ENCODE measurements around the gene WDR33. TPM values are rescaled to one million over a fixed set of nuclear protein-coding genes. Genes with fewer than 3 reads are reported as not detected.

The WDR33 gene
- total RNA-seq, 2 donors from 2014 or later = 76.3 to 82.5 TPM

- no peak for TF ChIP-seq CTCF (conservative IDR thresholded peaks at IDR 0.05)
- no peak overlapping the region for H3K27ac Mint-ChIP-seq
- 94 to 97% methylated on average over 10 to 13 of the region's 13 CpGs for WGBS, 2 experiments (ENCODE audit: insufficient coverage in 1 of 2, insufficient read length in 1 of 2)
Observed at GRCh38 chr2:127719301-127720218, 91.4 kb downstream of the WDR33 start.

GRCh38 chr2:127718271-127718670 is 92.7 kb downstream of the WDR33 start:
- Mint-ChIP-seq H3K27ac (no peak overlapping the region), H3K9me3 (no peaks in the 10 kb centered on the region), H3K27me3 (ENCODE audit: insufficient read depth) (no peaks in the 10 kb centered on the region), H3K4me1 (no peaks in the 10 kb centered on the region), H3K4me3 (no peak overlapping the region), H3K36me3 (ENCODE audit: low read depth) (peaks cover 70% of the 10 kb centered on the region)
- H3K36me3 ChIP-seq (ENCODE audit: control insufficient read depth, insufficient read depth, low read length) = peaks cover 91% of the 10 kb centered on the region
- no peak overlapping the region for H3K4me3 ChIP-seq (ENCODE audit: low read length)
- H3K27ac ChIP-seq (ENCODE audit: low read depth, low read length) = no peak overlapping the region
- 97 to 98% methylated on average over 4 of the region's 4 CpGs for WGBS, 2 experiments (ENCODE audit: insufficient coverage in 1 of 2, insufficient read length in 1 of 2)
- H3K9me3 ChIP-seq (ENCODE audit: control insufficient read depth, low read length) = no peaks in the 10 kb centered on the region
- no peaks in the 10 kb centered on the region for H3K4me1 ChIP-seq (ENCODE audit: control insufficient read depth, insufficient read depth, low read length)
- TF ChIP-seq CTCF (conservative IDR thresholded peaks at IDR 0.05) = no peak
- H3K27me3 ChIP-seq (ENCODE audit: control insufficient read depth, insufficient read depth, low read length, poor library complexity, severe bottlenecking) = no peaks in the 10 kb centered on the region
- no peak overlapping the region for H3K9ac ChIP-seq (ENCODE audit: extremely low read depth, low read length, poor library complexity, severe bottlenecking)
- DNase-seq = no peak

More at GRCh38 chr2:127719301-127720218, 91.4 kb downstream of the WDR33 start:
- Histone ChIP-seq H3K36me3 (ENCODE audit: control insufficient read depth, insufficient read depth, low read length) (peaks cover 87% of the 10 kb centered on the region), H3K27me3 (ENCODE audit: control insufficient read depth, insufficient read depth, low read length, poor library complexity, severe bottlenecking) (no peaks in the 10 kb centered on the region), H3K27ac (ENCODE audit: low read depth, low read length) (no peak overlapping the region), H3K9ac (ENCODE audit: extremely low read depth, low read length, poor library complexity, severe bottlenecking) (no peak overlapping the region), H3K9me3 (ENCODE audit: control insufficient read depth, low read length) (no peaks in the 10 kb centered on the region), H3K4me1 (ENCODE audit: control insufficient read depth, insufficient read depth, low read length) (no peaks in the 10 kb centered on the region), H3K4me3 (ENCODE audit: low read length) (no peak overlapping the region)
- Mint-ChIP-seq H3K9me3 (no peaks in the 10 kb centered on the region), H3K4me3 (no peak overlapping the region), H3K4me1 (no peaks in the 10 kb centered on the region), H3K27me3 (ENCODE audit: insufficient read depth) (no peaks in the 10 kb centered on the region), H3K36me3 (ENCODE audit: low read depth) (peaks cover 68% of the 10 kb centered on the region)
- DNase-seq = no peak

- Histone ChIP-seq H3K9ac (ENCODE audit: extremely low read depth, low read length, poor library complexity, severe bottlenecking) (no peak overlapping the region), H3K4me3 (ENCODE audit: low read length) (no peak overlapping the region), H3K4me1 (ENCODE audit: control insufficient read depth, insufficient read depth, low read length) (no peaks in the 10 kb centered on the region), H3K27ac (ENCODE audit: low read depth, low read length) (no peak overlapping the region), H3K27me3 (ENCODE audit: control insufficient read depth, insufficient read depth, low read length, poor library complexity, severe bottlenecking) (no peaks in the 10 kb centered on the region), H3K36me3 (ENCODE audit: control insufficient read depth, insufficient read depth, low read length) (peaks cover 82% of the 10 kb centered on the region), H3K9me3 (ENCODE audit: control insufficient read depth, low read length) (no peaks in the 10 kb centered on the region)
- H3K27ac Mint-ChIP-seq = peak overlapping the region; percentile 16
- no peak for DNase-seq
- no peak overlapping the region for H3K4me3 Mint-ChIP-seq
- 79 to 93% methylated on average over 8 to 14 of the region's 14 CpGs for WGBS, 2 experiments (ENCODE audit: insufficient coverage in 1 of 2, insufficient read length in 1 of 2)
- H3K27me3 Mint-ChIP-seq (ENCODE audit: insufficient read depth) = no peaks in the 10 kb centered on the region
- peaks cover 63% of the 10 kb centered on the region for H3K36me3 Mint-ChIP-seq (ENCODE audit: low read depth)
- H3K9me3 Mint-ChIP-seq = no peaks in the 10 kb centered on the region
- no peak for TF ChIP-seq CTCF (conservative IDR thresholded peaks at IDR 0.05)
- no peaks in the 10 kb centered on the region for H3K4me1 Mint-ChIP-seq
Observed at GRCh38 chr2:127715778-127716449, 95.1 kb downstream of the WDR33 start.

Data from endodermal cell (in vitro differentiated cells).